Ishikawa (cell line): ENCODE results near the gene TMEM44.
A peak's percentile ranks its signal among the peaks of the same experiment; 100 is the strongest.

ENCODE experiments used
- CEBPB ChIP-seq: IDR thresholded peaks from 2 replicates; pipeline ENCODE4 v1.6.1; 2012
- CREB1 ChIP-seq: IDR thresholded peaks from 2 replicates; pipeline ENCODE4 v1.6.1; 2012; ENCODE audit warnings: low read depth
- EGR1 ChIP-seq: IDR thresholded peaks from 2 replicates; pipeline ENCODE4 v1.6.1; 2012
- EP300 ChIP-seq: IDR thresholded peaks from 2 replicates; pipeline ENCODE4 v1.6.1; 2012; ENCODE audit warnings: borderline replicate concordance
- FOXM1 ChIP-seq: IDR thresholded peaks from 2 replicates; pipeline ENCODE4 v1.6.1; 2012; ENCODE audit warnings: low read depth, borderline replicate concordance
- MAX ChIP-seq: IDR thresholded peaks from 2 replicates; pipeline ENCODE4 v1.6.1; 2012
- NFIC ChIP-seq: IDR thresholded peaks from 2 replicates; pipeline ENCODE4 v1.6.1; 2012
- RAD21 ChIP-seq: IDR thresholded peaks from 2 replicates; pipeline ENCODE4 v1.6.1; 2012; ENCODE audit warnings: low read depth
- TAF1 ChIP-seq: IDR thresholded peaks from 2 replicates; pipeline ENCODE4 v1.6.1; 2012; ENCODE audit warnings: low read depth, mild to moderate bottlenecking
- TCF12 ChIP-seq: IDR thresholded peaks from 2 replicates; pipeline ENCODE4 v1.6.1; 2012; ENCODE audit warnings: low read depth
- TEAD4 ChIP-seq: IDR thresholded peaks from 2 replicates; pipeline ENCODE4 v1.6.1; 2012
- YY1 ChIP-seq: IDR thresholded peaks from 2 replicates; pipeline ENCODE4 v1.6.1; 2012; ENCODE audit warnings: low read depth
- ZBTB7A ChIP-seq: IDR thresholded peaks from 2 replicates; pipeline ENCODE4 v1.6.1; 2012; ENCODE audit warnings: low read depth
- TF ChIP-seq, protein P1 (sequence below): IDR thresholded peaks from 2 replicates; pipeline ENCODE4 v1.6.1; 2012
- TF ChIP-seq, protein P2 (sequence below): IDR thresholded peaks from 2 replicates; pipeline ENCODE4 v1.6.1; 2012; ENCODE audit warnings: low read depth, mild to moderate bottlenecking

The TMEM44 gene

GRCh38 chr3:194606941-194607340, 26.3 kb downstream of the TMEM44 start:
- TF ChIP-seq RAD21 (no peak), CEBPB (no peak), TEAD4 (no peak), ZBTB7A (no peak), TCF12 (no peak), FOXM1 (no peak), EP300 (no peak), MAX (no peak), TAF1 (no peak), YY1 (no peak)
- TF ChIP-seq, protein P1, sequence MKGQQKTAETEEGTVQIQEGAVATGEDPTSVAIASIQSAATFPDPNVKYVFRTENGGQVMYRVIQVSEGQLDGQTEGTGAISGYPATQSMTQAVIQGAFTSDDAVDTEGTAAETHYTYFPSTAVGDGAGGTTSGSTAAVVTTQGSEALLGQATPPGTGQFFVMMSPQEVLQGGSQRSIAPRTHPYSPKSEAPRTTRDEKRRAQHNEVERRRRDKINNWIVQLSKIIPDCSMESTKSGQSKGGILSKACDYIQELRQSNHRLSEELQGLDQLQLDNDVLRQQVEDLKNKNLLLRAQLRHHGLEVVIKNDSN, result no peak

DNA sequence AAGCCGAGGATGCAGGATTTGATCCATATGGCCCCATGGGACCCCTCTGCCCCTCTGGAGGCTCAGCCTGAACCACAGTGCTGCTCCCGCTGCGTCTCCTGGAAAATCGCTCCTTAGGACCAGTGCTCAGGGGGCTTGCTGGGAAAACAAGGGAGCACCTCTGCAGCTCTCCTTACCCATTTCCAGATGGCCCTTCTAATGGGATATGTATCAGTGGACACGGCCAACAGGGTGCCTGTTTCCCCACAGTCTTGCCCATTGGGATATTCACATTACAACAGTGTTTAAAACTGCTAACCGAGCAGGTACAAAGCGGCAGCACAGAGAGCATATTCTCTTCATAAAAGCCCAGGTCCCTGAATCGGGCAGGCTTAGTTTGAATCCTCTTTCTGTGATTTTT, 27.1 kb downstream of the TMEM44 start:
- no peak for TF ChIP-seq TAF1
- no peak for TF ChIP-seq EP300
- TF ChIP-seq, protein P2, sequence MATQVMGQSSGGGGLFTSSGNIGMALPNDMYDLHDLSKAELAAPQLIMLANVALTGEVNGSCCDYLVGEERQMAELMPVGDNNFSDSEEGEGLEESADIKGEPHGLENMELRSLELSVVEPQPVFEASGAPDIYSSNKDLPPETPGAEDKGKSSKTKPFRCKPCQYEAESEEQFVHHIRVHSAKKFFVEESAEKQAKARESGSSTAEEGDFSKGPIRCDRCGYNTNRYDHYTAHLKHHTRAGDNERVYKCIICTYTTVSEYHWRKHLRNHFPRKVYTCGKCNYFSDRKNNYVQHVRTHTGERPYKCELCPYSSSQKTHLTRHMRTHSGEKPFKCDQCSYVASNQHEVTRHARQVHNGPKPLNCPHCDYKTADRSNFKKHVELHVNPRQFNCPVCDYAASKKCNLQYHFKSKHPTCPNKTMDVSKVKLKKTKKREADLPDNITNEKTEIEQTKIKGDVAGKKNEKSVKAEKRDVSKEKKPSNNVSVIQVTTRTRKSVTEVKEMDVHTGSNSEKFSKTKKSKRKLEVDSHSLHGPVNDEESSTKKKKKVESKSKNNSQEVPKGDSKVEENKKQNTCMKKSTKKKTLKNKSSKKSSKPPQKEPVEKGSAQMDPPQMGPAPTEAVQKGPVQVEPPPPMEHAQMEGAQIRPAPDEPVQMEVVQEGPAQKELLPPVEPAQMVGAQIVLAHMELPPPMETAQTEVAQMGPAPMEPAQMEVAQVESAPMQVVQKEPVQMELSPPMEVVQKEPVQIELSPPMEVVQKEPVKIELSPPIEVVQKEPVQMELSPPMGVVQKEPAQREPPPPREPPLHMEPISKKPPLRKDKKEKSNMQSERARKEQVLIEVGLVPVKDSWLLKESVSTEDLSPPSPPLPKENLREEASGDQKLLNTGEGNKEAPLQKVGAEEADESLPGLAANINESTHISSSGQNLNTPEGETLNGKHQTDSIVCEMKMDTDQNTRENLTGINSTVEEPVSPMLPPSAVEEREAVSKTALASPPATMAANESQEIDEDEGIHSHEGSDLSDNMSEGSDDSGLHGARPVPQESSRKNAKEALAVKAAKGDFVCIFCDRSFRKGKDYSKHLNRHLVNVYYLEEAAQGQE, result no peak
- TF ChIP-seq EGR1, result no peak
- TF ChIP-seq YY1, result no peak
- no peak for TF ChIP-seq NFIC
- no peak for TF ChIP-seq TCF12
- no peak for TF ChIP-seq ZBTB7A
- TF ChIP-seq MAX, result no peak
- no peak for TF ChIP-seq CEBPB
- no peak for TF ChIP-seq TEAD4
- no peak for TF ChIP-seq RAD21
- TF ChIP-seq, protein P1, result no peak
- no peak for TF ChIP-seq CREB1
- TF ChIP-seq FOXM1, result no peak

GRCh38 chr3:194604837-194605236, 28.4 kb downstream of the TMEM44 start:
- TF ChIP-seq TCF12 (no peak), EP300 (no peak), NFIC (no peak), RAD21 (peak; percentile 49)
- TF ChIP-seq, protein P1, result no peak

GRCh38 chr3:194604126-194604525, 29.1 kb downstream of the TMEM44 start:
- TF ChIP-seq, protein P1, result no peak
- TF ChIP-seq, protein P2, result no peak

DNA sequence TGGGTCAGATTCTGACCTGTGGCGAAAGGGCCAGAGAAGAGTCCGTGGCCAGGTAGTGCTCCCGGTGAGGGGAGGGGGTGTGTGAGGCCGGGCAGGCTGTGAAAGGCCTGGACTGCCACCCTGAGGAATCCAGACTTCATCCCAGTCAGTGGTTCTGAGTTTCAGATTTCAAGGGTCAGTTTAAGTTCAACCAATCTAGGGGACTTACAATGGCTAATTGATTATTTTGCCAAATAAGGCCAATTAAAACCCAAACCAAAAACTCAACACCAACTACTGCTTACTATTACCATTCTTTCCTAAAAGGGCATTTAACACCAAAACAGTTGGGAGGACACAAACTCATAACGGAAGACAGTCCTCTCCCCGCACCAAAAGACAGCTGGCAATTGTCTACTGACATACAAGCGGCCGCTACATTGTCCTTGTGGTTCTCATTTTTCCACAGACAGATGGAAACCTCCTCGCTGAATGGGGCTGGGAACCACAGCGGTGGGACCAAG, 30.5 kb downstream of the TMEM44 start:
- TF ChIP-seq EGR1, result no peak
- TF ChIP-seq RAD21, result peak; percentile 48
